Naive B cell (primary cell): ENCODE results near the gene EIF3M. TPM values are rescaled to one million over a fixed set of nuclear protein-coding genes. Genes with fewer than 3 reads are reported as not detected.

Experiments used
- ATAC-seq, 2 donors: fragments of 150-1000 bp; cut with Tn5 transposase; 2 replicates each; pipeline ENCODE4 v1.10.0; 2021; ENCODE audit warnings: low read depth in 2 of 2, mild to moderate bottlenecking in 2 of 2, moderate library complexity in 2 of 2
- DNase-seq: peaks from one replicate; pipeline ENCODE4 v3.0.0; 2022
- H3K27ac Mint-ChIP-seq, 6 donors: one replicate each; pipeline ENCODE4 v1.8.0; 2020 to 2022; ENCODE audit warnings: mild to moderate bottlenecking in 6 of 6, mixed read lengths in 6 of 6, moderate library complexity in 5 of 6, inconsistent platforms in 2 of 6
- H3K27me3 Mint-ChIP-seq, 3 donors: one replicate each; pipeline ENCODE4 v1.8.0; 2021 to 2022; ENCODE audit warnings: mixed read lengths in 3 of 3, mild to moderate bottlenecking in 1 of 3
- H3K36me3 Mint-ChIP-seq, 2 donors: one replicate each; pipeline ENCODE4 v1.8.0; 2020 to 2022; ENCODE audit warnings: mixed read lengths in 2 of 2, inconsistent platforms in 1 of 2, mild to moderate bottlenecking in 1 of 2
- H3K4me1 Mint-ChIP-seq, 3 donors: one replicate each; pipeline ENCODE4 v1.8.0; 2020 to 2022; ENCODE audit warnings: mixed read lengths in 3 of 3, inconsistent platforms in 1 of 3, mild to moderate bottlenecking in 1 of 3, moderate library complexity in 1 of 3
- H3K4me3 Mint-ChIP-seq, 8 donors: one replicate each; pipeline ENCODE4 v1.8.0; 2020 to 2022; ENCODE audit warnings: mild to moderate bottlenecking in 8 of 8, mixed read lengths in 8 of 8, moderate library complexity in 8 of 8, inconsistent platforms in 2 of 8
- H3K9me3 Mint-ChIP-seq, 7 donors: one replicate each; pipeline ENCODE4 v1.8.0; 2020 to 2022; ENCODE audit warnings: mixed read lengths in 7 of 7, mild to moderate bottlenecking in 5 of 7, inconsistent platforms in 2 of 7, moderate library complexity in 1 of 7
- polyA plus RNA-seq, 6 donors: library from polyadenylated mRNA; unstranded; fragments of 300-500 nt; fragmentation: Illumina TruSeq; gene quantifications; one replicate each; pipeline ENCODE4 v1.2.3, GENCODE V29; 2021; ENCODE audit warnings: low read depth in 6 of 6

The EIF3M gene
- polyA plus RNA-seq: 100 to 1,000 TPM; 170 to 262 (median 215) TPM

GRCh38 chr11:32583459-32584271 lies at the start of gene EIF3M:
Gene EIF3M, plus strand, starts transcription at chr11:32583831. Its CDS starts 57 bp downstream, at chr11:32583888.
- ATAC-seq (peak; percentile 97), DNase-seq (peak; percentile 91)
- H3K4me1 Mint-ChIP-seq: peaks cover 23 to 50% (median 35%) of the 10 kb centered on the region in 3 donors
- H3K27me3 Mint-ChIP-seq: no peaks in the 10 kb centered on the region
- H3K9me3 Mint-ChIP-seq: no peaks in the 10 kb centered on the region
- H3K27ac Mint-ChIP-seq: peak within 1 kb of the TSS; percentile 94 to 99 (median 98)
- H3K4me3 Mint-ChIP-seq: peak within 1 kb of the TSS; percentile 95 to 100 (median 98)
- H3K36me3 Mint-ChIP-seq: no peaks in the 10 kb centered on the region

- H3K27me3 Mint-ChIP-seq: peaks cover 0 to 9% (median 5%) of the 10 kb centered on the region in 3 donors
- H3K36me3 Mint-ChIP-seq: no peaks in the 10 kb centered on the region
- H3K27ac Mint-ChIP-seq: no peak overlapping the region
- no peaks in the 10 kb centered on the region for H3K4me1 Mint-ChIP-seq
- ATAC-seq (no peak), DNase-seq (no peak)
- no peak overlapping the region for H3K4me3 Mint-ChIP-seq
- H3K9me3 Mint-ChIP-seq: peaks cover 0 to 5% (median 3%) of the 10 kb centered on the region in 7 donors
Observed at GRCh38 chr11:32538804-32539203, 44.8 kb upstream of the EIF3M start.

GRCh38 chr11:32549611-32550187 lies 33.9 kb upstream of the EIF3M start:
- Mint-ChIP-seq H3K4me3 (no peak overlapping the region), H3K36me3 (no peaks in the 10 kb centered on the region)

DNA sequence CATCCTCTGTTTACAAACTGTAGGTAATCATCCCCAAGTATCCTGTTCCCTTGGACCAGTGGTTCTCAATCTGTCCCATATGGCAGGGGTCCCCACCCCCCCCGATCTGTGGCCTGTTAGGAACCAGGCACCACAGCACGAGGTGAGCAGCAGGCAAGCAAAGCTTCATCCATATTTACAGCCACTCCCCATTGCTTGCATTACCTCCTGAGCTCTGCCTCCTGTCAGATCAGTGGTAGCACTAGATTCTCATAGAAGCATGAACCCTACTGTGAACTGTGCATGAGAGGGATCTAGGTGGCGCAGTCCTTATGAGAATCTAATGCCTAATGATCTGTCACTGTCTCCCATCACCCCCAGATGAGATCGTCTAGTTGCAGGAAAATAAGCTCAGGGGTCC lies 33.4 kb upstream of the EIF3M start:
- no peak overlapping the region for H3K4me3 Mint-ChIP-seq
- H3K27me3 Mint-ChIP-seq: peaks cover 0 to 6% (median 0%) of the 10 kb centered on the region in 3 donors
- DNase-seq (no peak), ATAC-seq (no peak)
- H3K9me3 Mint-ChIP-seq: peaks cover 0 to 8% (median 4%) of the 10 kb centered on the region in 7 donors
- H3K36me3 Mint-ChIP-seq: no peaks in the 10 kb centered on the region
- H3K27ac Mint-ChIP-seq: no peak overlapping the region
- H3K4me1 Mint-ChIP-seq: no peaks in the 10 kb centered on the region

More at GRCh38 chr11:32549611-32550187, 33.9 kb upstream of the EIF3M start:
- Mint-ChIP-seq H3K27me3 (peaks cover 0 to 6% (median 0%) of the 10 kb centered on the region in 3 donors), H3K4me1 (no peaks in the 10 kb centered on the region), H3K27ac (no peak overlapping the region), H3K9me3 (peaks cover 0 to 8% (median 4%) of the 10 kb centered on the region in 7 donors)
- DNase-seq: no peak
- no peak for ATAC-seq

DNA sequence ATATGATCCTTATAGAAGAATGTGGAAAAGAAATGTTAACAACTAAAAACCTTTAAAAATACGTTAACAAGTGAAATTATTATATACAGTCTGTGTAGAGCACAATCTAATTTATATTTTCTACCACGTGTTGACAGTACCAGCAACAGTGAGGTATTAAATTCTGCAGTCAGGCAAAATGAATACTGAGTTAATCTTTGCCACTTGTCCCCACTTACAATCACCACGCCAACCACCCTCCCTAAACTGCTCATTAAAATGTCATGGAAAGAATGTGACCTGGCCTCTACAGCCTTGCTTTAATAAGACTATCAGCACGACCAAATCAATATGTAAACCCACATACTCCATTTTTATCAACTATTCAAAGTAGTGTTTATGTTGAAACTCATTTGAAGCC lies 28.5 kb upstream of the EIF3M start:
- Mint-ChIP-seq H3K27ac (no peak overlapping the region), H3K4me3 (no peak overlapping the region), H3K36me3 (no peaks in the 10 kb centered on the region), H3K4me1 (no peaks in the 10 kb centered on the region), H3K9me3 (peaks cover 0 to 4% (median 0%) of the 10 kb centered on the region in 7 donors), H3K27me3 (no peaks in the 10 kb centered on the region)
- DNase-seq (no peak), ATAC-seq (no peak)

DNA sequence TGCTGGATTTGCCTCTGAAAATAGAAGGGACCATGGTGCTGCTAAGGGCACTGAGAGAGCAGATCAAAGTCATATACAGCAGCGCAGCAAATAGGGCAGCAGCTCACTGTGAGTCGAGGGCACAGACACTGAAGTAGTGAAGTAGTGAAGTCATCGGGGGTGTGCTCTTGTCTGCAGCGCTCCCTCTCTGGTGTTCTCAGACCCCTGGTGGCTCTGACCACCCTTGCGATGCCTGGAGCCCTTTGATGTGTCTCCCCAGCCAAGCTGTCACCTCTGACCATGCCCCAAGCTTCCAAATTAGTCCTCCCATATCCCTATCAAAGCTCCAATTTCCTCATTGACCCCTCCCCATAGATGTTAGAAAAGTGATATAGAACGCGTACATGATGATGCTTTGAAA lies 27.7 kb upstream of the EIF3M start:
- ATAC-seq: no peak
- Mint-ChIP-seq H3K27ac (no peak overlapping the region), H3K27me3 (no peaks in the 10 kb centered on the region), H3K4me3 (no peak overlapping the region), H3K9me3 (peaks cover 0 to 4% (median 0%) of the 10 kb centered on the region in 7 donors), H3K36me3 (no peaks in the 10 kb centered on the region), H3K4me1 (no peaks in the 10 kb centered on the region)
- no peak for DNase-seq

DNA sequence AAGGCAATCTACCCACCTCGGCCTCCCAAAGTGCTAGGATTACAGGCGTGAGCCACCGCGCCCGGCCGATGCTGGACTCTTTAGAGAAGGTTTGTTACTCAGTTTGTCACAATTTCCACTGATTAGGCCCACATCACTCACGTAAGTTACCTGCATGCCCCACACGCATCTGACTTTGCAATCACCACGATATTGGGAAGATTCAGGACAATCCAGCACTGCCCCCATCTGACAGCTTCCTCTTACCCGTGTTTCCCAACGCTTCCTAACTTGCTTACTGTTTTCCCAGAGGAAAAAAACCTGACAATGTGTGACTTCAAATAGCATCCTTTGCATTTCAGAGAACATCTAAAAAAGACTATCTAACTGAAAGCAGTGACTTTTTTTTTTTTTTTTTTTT lies 21.8 kb upstream of the EIF3M start:
- DNase-seq (no peak), ATAC-seq (no peak)
- Mint-ChIP-seq H3K4me3 (no peak overlapping the region), H3K4me1 (no peaks in the 10 kb centered on the region), H3K36me3 (no peaks in the 10 kb centered on the region), H3K27ac (peak overlapping the region in 1 of 6 donors; percentile 15), H3K9me3 (no peaks in the 10 kb centered on the region), H3K27me3 (no peaks in the 10 kb centered on the region)

DNA sequence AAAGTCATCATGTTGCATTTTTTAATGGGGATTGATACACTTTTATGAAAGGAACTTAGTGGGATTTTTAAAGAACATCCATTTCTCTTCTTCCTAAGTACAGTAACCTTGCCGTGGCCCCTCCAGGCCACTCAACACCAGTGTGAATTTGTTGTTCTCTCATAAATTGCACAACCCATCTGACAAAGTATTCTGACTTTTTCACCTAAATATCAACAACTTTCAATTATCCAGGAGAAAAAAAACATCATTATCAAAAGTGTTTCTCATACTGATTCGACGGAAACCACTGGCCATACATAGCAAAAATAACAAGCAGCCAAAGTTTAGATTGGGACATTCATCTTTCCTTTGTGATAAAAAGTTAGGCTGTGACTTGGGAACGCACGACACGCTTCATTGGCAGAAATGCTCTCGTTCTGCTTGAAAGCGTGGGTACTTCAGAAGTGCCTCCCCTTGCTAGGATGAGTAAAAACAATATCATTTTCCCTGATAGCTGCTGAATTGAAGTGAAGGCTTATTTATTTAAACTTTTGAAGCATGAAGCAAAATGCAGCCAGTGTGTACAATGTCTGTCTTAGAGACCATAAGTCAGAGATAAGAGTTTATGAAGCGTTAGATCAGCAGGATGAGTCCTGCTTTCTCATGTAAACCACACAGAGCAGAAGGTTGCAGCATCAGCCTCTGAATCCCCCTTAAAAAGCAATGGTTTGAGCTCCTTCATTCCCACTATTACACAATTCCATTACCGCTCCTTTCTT lies 20.6 kb upstream of the EIF3M start:
- no peak for ATAC-seq
- Mint-ChIP-seq H3K4me1 (no peaks in the 10 kb centered on the region), H3K27ac (no peak overlapping the region), H3K36me3 (no peaks in the 10 kb centered on the region), H3K27me3 (no peaks in the 10 kb centered on the region), H3K9me3 (no peaks in the 10 kb centered on the region), H3K4me3 (no peak overlapping the region)
- no peak for DNase-seq

- Mint-ChIP-seq H3K9me3 (no peaks in the 10 kb centered on the region), H3K4me1 (no peaks in the 10 kb centered on the region), H3K27me3 (no peaks in the 10 kb centered on the region), H3K27ac (no peak overlapping the region), H3K4me3 (no peak overlapping the region), H3K36me3 (no peaks in the 10 kb centered on the region)
- DNase-seq: no peak
- ATAC-seq: no peak
Observed at GRCh38 chr11:32563600-32563959, 20.1 kb upstream of the EIF3M start.

GRCh38 chr11:32566517-32566916 lies 17.1 kb upstream of the EIF3M start:
- Mint-ChIP-seq H3K27ac (no peak overlapping the region), H3K27me3 (peaks cover 8 to 16% (median 10%) of the 10 kb centered on the region in 3 donors), H3K9me3 (no peaks in the 10 kb centered on the region), H3K36me3 (peaks cover 0 to 5% of the 10 kb centered on the region in 2 donors), H3K4me1 (no peaks in the 10 kb centered on the region), H3K4me3 (no peak overlapping the region)
- DNase-seq: no peak
- ATAC-seq: no peak

- no peak for DNase-seq
- Mint-ChIP-seq H3K4me3 (no peak overlapping the region), H3K9me3 (no peaks in the 10 kb centered on the region), H3K4me1 (no peaks in the 10 kb centered on the region), H3K36me3 (peaks cover 0 to 5% of the 10 kb centered on the region in 2 donors), H3K27ac (no peak overlapping the region), H3K27me3 (peaks cover 10 to 20% (median 11%) of the 10 kb centered on the region in 3 donors)
- no peak for ATAC-seq
Observed at GRCh38 chr11:32567154-32567553, 16.5 kb upstream of the EIF3M start.

DNA sequence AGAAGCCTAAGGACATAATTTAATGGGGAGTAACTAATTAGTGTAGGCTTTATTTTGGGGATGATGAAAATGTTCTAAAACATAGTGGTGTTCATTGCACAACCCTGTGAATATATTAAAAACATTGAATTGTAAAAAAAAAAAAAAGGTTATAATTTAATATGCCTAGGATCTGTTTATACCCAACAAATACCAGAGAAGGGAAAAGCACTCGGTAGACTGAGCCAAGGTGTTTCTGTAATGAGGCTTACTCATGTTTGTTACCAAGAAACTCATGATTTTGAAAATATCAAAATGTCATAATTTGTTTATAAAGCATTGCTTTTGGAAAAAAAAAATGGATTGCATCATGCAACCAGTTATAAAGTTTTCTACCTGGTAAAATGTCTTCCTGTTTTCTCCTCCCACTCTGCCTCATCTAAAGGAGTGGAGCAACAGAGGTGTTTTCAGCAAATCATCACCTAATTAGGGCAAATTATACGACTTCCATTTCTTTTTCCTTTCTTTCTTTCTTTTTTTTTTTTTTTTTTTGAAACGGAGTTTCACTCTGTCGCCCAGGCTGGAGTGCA lies 14.2 kb upstream of the EIF3M start:
- H3K27ac Mint-ChIP-seq: no peak overlapping the region
- no peaks in the 10 kb centered on the region for H3K4me1 Mint-ChIP-seq
- H3K9me3 Mint-ChIP-seq: no peaks in the 10 kb centered on the region
- ATAC-seq: no peak
- peaks cover 10 to 20% (median 11%) of the 10 kb centered on the region in 3 donors for H3K27me3 Mint-ChIP-seq
- peak overlapping the region in 1 of 8 donors; percentile 29 for H3K4me3 Mint-ChIP-seq
- DNase-seq: no peak
- peaks cover 0 to 5% of the 10 kb centered on the region in 2 donors for H3K36me3 Mint-ChIP-seq

DNA sequence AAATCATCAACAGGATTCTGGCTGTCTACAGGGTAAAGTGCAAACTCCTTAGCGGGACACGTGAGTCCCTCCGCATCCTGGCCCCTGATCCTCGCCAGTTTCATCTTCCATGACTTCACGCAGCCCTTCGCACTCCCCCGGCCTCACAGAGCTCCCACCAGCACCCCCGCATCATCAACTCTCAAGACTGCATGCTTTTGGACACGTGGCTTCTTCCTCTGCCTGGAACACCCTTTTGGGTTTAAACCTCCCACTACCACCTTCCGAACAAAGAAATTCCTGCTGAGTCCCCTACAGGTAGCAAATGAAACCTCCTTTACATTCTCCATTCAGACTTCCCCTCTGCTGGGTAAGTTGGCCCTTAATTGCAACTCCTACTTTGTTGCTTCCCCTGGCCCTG lies 12.6 kb upstream of the EIF3M start:
- H3K9me3 Mint-ChIP-seq: no peaks in the 10 kb centered on the region
- H3K27ac Mint-ChIP-seq: no peak overlapping the region
- H3K27me3 Mint-ChIP-seq: peaks cover 14 to 20% (median 16%) of the 10 kb centered on the region in 3 donors
- peaks cover 0 to 5% of the 10 kb centered on the region in 2 donors for H3K36me3 Mint-ChIP-seq
- DNase-seq (no peak), ATAC-seq (no peak)
- H3K4me3 Mint-ChIP-seq: no peak overlapping the region
- no peaks in the 10 kb centered on the region for H3K4me1 Mint-ChIP-seq
